Kidney tubule cell (primary cell): ENCODE data around the gene LUC7L3.
"Not testable (repeated sequence)": the region's sequence is repeated elsewhere in the genome, so short reads cannot be mapped to it uniquely, and the experiment has no call there.

Experiments
- DNase-seq: peaks from one replicate; pipeline ENCODE4 v3.0.0-alpha.2; 2018; ENCODE audit warnings: low spot score

Gene LUC7L3

DNA sequence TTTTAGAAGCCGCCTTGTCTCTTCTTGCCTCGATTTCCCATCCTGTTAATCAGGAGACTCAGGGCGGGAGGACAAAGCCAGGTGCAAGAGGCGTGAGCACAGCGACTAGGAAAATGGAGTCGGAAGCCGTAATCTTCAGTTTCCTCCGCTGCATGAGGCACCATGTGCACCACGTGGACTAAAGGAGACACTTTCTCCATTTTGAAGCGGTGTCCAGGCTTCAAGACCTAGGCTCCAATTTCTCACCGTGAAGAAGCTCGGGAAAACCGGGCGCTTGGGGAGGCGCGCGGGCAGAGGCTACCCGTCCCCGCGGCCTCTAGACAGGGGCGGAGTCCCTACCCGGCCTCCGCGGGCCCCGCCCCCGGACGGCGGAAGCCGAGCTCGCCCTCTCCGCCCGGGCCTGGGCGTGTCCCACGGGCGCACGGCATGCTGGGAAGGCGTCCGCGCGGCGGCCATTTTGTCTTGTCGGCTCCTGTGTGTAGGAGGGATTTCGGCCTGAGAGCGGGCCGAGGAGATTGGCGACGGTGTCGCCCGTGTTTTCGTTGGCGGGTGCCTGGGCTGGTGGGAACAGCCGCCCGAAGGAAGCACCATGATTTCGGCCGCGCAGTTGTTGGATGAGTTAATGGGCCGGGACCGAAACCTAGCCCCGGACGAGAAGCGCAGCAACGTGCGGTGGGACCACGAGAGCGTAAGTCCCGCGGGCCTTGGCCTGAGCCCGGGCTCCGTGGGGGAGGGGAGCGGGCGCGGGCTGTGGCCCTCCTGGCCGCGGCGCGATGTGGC is at the start of gene LUC7L3:
Gene LUC7L3, plus strand, starts transcription at position 460 of the 780 bp plus-strand sequence. Its CDS starts 130 bp downstream, at position 590.
- DNase-seq, result peak; percentile 96

DNA sequence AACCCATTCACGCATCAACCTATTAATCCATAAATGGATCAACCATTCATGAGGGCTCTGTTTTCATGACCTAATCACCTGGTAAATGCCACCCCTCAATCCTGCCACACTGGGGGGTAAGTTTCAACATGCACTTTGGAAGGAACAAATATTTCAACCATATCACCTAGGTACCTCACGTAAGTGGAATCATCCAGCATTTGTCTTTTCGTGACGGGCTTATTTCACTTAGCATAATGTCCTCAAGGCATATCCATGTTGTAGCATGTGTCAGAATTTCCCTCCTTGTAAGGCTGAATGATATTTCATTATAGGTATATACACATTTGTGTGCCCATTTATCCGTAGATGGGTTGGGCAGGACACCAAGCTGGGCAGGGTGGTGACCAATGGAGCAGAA is 47.3 kb upstream of the LUC7L3 start:
- no peak for DNase-seq

- DNase-seq, result no peak
Observed at GRCh38 chr17:50672831-50673551, 46.4 kb upstream of the LUC7L3 start.

- DNase-seq, result no peak
Observed at GRCh38 chr17:50675190-50675589, 44.2 kb upstream of the LUC7L3 start.

DNA sequence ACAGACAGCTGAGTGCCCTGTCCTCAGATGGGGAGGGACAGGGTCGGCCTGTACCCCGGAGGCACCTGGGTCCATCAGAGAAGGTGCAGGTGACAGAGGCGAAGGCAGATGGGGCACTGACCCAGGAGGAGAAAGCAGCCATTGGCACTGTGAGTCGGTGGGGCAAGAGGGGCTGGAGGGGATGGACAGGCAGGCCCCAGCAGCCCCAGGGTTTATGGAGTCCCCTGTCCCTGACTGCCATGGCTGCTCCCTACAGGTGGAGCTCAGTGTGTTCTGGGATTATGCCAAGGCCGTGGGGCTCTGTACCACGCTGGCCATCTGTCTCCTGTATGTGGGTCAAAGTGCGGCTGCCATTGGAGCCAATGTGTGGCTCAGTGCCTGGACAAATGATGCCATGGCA is 43.8 kb upstream of the LUC7L3 start:
- no peak for DNase-seq

- no peak for DNase-seq
Observed at GRCh38 chr17:50676065-50676975, 43.1 kb upstream of the LUC7L3 start.

GRCh38 chr17:50677851-50678375 is 41.5 kb upstream of the LUC7L3 start:
- no peak for DNase-seq

GRCh38 chr17:50679008-50679544 is 40.3 kb upstream of the LUC7L3 start:
- DNase-seq, result no peak

- no peak for DNase-seq
Observed at GRCh38 chr17:50680126-50680525, 39.3 kb upstream of the LUC7L3 start.

GRCh38 chr17:50680543-50681262 is 38.7 kb upstream of the LUC7L3 start:
- not testable (repeated sequence) for DNase-seq

DNA sequence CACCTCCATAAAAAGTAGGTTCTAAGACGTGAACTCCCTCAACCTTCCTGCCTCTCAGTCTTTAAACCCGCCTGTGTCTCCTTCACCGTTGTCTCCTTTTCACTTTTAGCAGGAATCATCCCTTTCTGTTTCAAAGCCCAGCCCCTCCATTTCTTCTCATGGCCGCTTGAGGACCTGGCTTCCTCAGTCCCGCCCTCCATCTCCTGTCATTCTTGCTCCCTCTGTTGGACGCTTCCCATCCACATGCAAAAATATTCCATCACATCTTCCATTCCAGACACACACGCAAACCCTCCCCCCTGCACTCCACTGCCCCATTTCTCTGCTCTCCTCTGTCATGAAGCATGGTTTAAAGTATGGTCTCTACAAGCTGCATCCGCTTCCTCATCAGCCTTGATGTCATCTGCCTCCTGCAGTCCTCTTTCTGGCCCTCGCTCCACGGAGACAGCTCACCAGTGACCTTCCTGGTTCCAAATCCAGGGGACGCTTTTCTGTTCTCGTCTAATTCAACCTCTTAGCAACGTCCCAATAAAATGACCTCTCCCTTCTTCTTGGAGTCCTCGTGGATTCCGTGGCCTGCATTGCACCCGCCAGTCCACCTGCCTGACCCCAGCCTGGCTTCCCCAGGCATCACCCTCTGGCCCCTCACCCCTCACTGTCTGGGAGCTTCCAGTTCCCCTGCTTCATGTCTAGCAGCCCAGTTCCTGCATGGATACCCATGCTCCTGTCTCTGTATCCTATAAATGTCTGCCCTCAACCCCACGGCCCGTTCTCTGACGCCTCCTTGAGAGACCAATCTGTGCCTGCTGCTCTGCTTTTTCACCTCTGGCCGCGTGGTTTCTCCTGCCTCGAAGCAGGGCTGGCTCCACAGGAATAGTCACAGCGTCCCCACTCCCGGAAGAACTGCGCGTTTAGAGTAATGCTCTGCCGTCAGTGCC is 37.9 kb upstream of the LUC7L3 start:
- peak; percentile 67 for DNase-seq

DNA sequence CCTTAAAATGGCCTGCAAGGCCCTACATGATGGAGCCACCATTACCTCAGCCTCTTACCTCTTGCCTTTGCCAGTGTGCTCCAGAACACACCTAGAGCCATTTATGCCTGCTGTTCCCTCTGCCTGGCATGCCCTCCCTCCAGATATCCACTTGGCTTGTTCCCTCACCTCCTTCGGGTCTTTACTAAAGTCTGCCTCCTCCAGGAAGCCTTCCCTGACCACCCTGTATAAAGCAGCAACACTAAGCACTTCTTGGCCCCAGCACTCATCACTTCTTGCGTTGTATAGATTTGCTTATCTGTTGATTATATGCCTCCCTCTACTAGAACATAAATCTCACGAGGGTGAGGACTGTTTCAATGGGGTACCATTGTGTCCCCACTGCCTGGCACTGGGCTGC is 37.0 kb upstream of the LUC7L3 start:
- no peak for DNase-seq

- no peak for DNase-seq
Observed at GRCh38 chr17:50682938-50683337, 36.5 kb upstream of the LUC7L3 start.

- no peak for DNase-seq
Observed at GRCh38 chr17:50683434-50684287, 35.7 kb upstream of the LUC7L3 start.

GRCh38 chr17:50684288-50684611 is 35.2 kb upstream of the LUC7L3 start:
- no peak for DNase-seq

- DNase-seq, result no peak
Observed at GRCh38 chr17:50684612-50685333, 34.6 kb upstream of the LUC7L3 start.

DNA sequence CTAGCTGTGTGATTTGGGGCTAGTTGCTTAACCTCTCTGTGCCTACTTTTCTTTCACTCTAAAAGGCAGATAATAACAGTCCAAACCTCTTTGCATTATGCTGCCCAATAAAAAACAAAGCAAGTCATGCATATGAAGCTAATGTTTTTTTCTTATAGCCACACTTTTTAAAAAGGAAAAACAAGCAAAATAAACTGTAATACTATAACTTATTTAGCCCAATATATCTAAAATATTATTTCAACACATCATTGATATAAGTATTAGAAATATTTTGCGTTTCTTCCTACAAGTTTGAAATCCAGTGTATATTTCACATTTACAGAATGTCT is 34.1 kb upstream of the LUC7L3 start:
- DNase-seq, result no peak

- no peak for DNase-seq
Observed at GRCh38 chr17:50685691-50686493, 33.5 kb upstream of the LUC7L3 start.
